NCI-H1417 treated with DMSO at 0.1 percent for 48 hours (cell line): Measurements from ENCODE around the gene HACE1.
A peak's percentile ranks its signal among the peaks of the same experiment; 100 is the strongest.
"Not testable (repeated sequence)": the region's sequence is repeated elsewhere in the genome, so short reads cannot be mapped to it uniquely, and the experiment has no call there.

Experiments
- DNase-seq: peaks from one replicate; lab custom pipeline; 2025; lab: John Stamatoyannopoulos, UW

HACE1 gene, protein sequence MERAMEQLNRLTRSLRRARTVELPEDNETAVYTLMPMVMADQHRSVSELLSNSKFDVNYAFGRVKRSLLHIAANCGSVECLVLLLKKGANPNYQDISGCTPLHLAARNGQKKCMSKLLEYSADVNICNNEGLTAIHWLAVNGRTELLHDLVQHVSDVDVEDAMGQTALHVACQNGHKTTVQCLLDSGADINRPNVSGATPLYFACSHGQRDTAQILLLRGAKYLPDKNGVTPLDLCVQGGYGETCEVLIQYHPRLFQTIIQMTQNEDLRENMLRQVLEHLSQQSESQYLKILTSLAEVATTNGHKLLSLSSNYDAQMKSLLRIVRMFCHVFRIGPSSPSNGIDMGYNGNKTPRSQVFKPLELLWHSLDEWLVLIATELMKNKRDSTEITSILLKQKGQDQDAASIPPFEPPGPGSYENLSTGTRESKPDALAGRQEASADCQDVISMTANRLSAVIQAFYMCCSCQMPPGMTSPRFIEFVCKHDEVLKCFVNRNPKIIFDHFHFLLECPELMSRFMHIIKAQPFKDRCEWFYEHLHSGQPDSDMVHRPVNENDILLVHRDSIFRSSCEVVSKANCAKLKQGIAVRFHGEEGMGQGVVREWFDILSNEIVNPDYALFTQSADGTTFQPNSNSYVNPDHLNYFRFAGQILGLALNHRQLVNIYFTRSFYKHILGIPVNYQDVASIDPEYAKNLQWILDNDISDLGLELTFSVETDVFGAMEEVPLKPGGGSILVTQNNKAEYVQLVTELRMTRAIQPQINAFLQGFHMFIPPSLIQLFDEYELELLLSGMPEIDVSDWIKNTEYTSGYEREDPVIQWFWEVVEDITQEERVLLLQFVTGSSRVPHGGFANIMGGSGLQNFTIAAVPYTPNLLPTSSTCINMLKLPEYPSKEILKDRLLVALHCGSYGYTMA

DNA sequence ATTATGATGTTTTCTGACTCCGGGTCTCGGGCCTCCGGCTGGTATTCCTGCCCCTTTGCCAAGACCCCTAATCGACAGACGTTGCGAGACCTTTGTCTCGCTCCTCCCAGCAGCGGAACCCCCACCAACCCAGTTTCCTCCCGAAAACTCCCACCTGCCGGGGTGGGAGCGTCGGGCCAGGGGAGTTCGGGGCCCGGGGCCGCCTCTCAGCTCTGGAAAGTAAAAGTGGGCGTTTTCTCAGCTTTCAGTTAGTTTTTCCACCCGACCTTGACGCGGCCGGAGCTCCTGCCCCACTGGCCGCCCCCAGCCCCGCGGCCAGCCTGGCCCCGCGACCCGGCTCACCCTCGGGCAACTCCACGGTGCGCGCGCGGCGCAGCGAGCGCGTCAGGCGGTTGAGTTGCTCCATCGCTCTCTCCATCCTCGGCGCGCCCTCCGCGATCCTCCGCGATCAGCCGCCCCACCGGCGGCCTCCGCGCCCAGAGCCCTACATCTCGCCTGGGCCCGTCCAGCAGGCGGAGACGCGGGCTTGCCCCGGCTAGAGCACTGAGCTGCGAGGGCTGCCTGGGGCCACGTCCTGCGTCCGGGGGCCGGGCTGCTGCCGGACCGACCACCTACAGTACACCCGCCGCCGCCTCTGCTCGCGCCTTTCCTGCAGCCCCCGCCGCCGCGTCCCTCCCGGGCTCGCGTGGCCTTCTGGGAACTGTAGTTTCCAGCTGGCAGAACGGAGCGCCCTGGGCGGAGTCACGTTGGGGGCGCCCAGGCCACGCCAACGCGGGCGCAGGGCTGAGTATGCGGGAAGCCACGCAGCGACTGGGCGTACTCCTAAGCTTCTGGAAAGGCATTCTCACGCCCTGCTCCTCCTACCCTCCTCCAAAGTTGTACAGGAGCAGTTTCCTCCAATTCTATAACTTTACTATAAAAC lies at the start of gene HACE1:
Gene HACE1, minus strand, starts transcription at position 695 of the 922 bp plus-strand sequence. Its CDS starts 277 bp downstream, at position 418.
- peak; percentile 46 for DNase-seq

DNA sequence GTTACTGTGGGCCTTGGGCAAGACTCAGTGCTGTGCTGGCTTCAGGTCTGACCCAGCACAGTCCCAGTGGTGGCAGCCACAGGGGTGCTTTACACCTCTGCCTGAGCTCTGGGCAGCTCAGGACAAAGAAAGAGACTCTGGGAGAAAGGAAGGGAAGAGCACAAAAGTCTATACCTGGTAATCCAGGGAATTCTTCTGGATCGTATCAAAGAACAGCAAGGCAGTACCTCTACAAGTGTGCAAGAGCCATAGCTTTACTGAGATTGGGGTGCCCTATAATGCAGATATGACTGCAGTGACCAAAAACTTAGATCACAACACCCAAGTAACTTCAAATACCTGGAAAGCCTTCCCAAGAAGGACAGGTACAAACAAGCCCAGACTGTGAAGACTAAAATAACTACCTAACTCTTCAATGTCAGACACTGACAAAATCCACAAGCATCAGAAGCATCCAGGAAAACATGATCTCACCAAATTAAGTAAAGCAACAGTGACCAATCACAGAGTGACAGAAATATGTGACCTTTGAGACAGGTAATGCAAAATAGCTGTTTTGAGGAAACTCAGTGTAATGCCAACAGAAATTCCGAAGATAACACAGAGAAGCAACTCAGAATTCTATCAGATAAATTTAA lies 49.3 kb upstream of the HACE1 start:
- no peak for DNase-seq

DNA sequence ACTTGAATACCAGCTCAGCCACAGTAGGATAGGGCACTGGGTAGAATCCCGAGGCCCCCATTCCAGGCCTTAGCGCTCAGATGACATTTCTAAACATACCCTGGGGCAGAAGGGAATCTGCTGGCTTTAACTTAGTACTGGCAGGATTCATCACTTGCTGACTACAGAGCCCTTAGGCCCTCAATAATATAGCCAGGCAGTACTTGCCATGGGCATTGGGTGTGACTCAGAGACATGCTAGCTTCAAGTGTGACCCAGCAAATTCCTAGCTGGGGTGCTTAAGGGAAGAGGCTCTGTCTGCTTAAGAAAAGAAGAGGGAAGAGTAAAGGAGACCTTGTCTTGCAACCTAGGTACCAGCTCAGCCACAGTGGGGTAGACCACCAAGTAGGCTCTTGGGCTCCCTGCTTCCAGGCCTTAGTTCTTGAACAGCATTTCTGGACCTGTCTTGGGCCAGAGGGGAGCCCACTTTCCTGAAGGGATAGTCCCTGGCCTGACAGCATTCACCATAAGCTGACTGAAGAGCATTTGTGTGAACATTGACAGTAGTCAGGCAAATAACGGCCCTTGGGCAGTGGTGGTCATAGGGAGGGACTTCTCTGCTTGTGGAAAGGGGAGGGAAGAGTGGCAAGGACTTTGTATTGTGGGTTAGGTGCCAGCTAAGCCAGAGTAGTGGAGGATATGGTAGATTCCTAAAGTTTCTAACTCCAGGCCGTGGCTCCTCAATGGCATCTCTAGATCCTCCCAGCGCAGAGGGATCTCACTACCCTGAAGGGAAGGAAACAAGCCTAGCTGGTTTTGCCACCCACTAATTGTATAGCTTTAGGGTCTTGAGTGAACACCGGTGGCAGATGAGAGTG lies 48.5 kb upstream of the HACE1 start:
- no peak for DNase-seq

DNA sequence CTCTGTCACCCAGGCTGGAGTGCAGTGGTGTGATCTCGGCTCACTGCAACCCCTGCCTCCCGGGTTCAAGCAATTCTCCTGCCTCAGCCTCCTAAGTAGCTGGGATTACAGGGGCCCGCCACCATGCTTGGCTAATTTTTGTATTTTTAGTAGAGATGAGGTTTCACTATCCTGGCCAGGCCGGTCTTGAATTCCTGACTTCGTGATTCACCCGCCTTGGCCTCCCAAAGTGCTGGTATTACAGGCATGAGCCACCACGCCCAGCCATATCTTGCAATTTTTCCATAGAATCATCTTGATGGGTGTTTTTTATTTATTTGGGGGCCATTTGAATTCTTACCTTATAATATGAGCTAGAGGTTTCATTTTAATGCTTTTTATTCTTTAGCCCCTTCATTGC lies 39.2 kb upstream of the HACE1 start:
- not testable (repeated sequence) for DNase-seq

DNA sequence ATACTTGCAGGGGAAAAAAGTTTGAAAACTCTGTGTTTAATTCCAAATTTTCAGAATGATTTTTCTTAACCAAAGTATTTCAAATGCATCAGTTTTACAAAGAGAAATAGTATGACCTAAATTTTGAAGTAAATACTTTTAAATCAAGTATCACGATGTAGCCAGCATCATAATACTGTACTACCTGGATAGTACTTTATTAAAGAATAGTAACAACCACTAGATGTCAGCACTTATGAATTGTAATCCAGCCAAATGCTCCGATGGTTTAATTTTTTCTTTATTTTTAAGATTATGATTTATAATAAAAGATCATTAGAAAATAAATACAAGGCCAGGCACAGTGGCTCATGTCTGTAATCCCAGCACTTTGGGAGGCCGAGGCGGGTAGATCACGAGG lies 37.2 kb upstream of the HACE1 start:
- DNase-seq: no peak

DNA sequence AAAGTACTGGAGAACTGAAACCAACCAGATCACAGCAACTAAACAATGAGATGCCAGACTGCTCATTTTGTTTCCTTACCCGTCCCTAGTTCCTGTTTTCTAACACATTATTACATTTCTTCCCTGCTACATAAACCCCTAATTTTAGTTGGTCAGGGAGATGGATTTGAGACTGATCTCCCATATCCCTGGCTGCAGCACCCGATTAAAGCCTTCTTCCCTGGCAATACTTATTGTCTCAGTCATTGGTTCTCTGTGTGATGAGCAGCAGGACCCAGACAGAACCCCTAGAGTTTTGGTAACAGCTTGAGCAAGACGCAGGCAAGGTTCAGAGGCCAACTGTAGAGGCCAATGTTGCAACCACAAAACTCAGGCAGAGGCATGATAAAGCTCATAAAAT lies 28.3 kb upstream of the HACE1 start:
- DNase-seq: no peak

DNA sequence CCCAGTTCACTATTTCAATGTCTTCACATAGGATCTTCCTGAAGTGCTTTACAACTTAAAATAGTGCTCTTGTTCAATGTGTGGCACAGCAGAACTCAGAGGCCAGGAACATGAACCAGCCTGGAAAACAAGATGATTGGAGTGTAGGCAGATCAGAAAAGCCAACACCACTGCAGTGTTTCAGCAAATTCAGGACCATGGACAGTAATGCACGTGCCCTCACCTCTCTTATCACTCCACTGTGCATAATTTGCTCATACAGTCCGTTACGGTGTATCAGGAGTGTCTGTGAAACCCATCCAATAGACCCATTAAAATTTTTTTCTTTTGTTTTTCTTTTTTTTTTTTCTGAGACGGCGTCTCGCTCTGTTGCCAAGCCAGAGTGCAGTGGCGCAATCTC lies 27.6 kb upstream of the HACE1 start:
- no peak for DNase-seq

DNA sequence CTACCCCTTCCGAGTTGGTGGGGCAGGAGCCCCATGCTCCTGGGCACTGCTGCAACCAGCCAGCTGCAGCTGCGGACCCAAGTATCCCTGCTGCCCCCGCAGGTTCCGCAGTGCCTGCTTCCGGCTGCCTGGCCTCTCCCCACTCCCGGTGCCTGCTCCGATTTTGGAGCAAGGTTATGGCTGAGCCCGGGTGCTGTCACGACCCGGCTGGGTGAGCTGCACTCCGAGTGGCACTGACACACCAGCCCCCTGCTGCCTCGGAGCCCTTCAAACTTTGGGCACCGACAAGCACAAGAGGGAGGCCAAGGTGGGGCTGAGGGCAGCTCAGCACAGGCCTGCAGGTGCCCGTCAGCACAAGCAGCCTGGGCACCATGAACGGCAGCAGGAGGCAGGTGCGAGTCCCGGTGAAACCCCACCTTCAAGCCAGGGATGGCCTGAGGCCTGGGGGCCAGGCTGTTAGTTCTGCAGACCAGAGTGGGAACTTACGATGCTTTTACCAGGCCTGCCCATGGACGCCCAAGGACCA lies 25.9 kb upstream of the HACE1 start:
- DNase-seq: no peak

DNA sequence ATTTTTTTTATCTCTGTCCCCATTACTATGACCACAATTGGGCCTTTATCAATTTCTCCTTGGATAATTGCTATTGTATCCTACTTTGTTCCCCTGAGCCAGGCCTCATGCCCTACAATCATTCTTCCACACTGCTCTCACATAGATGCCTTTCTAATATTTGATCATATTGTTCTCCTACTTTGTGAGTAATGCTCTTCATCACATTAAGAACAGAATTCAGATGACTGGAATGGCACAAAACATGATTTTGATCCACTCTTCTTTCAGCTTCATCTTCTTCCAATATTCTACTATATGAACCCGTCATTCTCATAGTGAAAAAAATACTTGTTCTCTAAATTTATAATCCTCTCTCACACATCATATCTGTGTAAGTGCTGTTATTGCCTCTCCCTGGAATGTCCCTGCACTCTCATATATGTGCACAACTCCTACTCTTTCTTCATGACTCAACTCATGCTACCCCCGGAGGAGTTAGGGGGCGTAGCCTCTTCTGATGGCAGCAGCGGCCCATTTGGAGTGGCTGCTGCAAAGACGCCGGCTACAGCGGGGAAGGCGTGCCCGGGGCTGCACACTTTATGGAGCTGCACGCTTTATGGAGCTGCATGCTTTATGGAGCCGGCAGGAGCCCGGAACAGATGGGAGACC lies 25.3 kb upstream of the HACE1 start:
- DNase-seq: no peak

DNA sequence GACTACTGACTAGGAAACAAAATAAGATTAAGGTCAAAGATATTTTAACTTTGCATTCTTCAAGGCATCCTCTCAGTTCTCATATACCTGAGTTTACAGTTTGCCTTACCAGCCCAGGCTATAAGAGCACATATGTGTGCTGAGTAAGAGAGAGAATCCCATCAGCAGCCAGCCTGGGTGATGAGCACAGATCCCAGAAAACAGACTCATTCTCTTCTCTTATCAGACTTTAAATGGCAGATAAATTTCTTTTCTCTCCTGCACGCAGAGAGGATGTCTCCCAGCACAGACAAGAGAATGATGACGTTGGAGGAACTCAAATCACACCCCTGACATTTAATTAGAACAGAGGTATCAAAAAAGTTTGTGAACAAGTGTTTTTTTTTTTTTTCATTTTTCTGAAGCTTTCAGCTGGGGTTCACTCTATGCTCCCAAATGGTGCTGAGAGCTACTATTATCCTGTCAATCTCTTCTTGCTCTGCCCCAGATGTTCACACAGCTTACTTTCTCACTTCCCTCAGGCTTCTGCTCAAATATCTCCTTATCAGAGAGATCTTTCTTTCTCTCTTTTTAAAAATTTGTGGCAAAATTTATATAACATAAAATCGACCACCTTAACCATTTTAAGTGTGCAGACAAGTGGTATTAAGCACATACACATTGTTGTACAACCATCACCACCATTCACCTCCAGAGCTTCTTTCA lies 22.4 kb upstream of the HACE1 start:
- DNase-seq: no peak

DNA sequence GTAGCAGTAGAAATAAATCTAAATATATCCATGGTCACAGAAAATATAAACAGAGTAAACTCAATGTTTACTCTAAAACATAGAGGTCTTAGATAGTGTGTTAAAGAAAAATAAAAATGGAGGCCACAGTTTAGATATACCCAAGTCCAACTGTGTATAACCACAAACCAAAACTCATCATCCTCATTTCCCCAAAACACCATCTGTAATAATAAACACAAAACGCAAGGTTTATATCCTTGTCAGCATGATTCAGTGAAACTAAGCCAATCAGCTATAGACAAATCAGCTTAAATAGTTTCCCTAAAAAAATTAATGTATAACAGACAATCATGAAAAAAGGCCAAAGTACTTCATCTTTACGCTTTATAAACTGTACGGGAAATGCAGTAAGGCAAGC lies 2.7 kb upstream of the HACE1 start:
- DNase-seq: no peak

DNA sequence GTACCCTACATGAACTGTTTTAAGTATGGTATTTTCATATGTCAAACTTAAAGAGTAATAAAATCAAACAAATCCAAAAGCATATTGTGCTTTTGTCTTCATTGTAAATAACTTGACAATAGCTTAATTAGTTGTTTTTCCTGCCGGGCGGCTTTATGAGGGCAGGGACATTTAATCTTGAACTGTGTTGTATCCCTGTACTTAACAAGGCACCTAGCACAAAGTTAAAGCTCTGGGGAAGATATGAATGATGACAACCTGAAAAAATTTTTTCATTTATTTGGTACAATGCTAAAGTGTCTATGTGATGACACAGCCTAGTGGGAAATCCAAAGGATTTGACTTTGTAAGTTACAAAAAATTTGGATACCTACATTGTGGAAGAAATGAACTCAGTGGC lies 502 bp upstream of the HACE1 start:
- DNase-seq: no peak

DNA sequence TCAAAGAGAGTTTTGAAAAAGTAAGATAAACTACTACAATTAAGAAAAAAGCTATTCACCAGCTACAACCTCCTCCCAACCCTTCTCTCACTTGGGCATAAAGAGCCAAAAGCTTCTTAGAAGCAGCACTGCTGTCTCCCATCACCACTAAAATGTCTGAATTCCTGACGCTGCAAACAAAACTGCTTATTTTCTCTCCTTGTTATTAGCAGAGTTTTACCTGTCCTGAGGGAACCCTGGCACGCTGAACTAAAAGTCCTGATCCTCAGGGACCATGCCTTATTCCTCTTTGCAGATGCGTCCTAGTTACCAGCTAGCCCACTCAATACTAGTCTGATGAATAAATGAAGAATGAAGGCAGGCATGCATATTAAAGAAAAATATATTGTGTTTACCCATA lies 1.1 kb downstream of the HACE1 start:
- no peak for DNase-seq

DNA sequence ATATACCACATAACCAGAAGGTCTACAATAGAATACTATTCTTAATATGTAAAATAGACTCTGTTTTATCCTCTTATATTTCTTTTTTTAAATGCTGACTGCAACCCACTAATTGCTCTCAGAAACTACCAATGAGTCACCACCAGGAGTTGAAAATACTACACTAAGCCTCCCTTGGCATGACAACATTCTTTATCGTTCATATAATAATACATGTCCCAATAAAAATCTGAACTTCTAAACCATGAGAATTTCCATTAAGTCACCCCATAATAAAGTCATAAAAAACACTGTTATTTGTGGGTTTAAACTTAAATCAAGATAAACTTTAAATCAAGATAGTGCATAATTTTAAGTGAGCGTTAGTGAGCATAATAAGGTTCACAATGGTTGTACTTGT lies 4.2 kb downstream of the HACE1 start:
- no peak for DNase-seq

DNA sequence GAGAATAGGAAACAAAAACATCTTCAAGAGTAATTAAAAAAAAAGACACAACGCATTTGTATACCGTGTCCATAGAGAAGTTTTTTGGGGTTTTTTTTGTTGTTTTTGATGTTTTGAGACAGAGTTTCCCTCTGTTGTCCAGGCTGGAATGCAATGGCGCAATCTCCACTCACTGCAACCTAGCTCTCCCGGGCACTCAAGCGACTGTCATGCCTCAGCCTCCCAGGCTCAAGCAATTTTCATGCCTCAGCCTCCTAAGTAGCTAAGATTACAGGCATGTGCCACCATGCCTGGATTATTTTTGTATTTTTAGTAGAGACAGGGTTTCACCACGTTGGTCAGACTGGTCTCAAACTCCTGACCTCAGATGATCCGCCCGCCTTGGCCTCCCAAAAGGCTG lies 12.0 kb downstream of the HACE1 start:
- DNase-seq: not testable (repeated sequence)

DNA sequence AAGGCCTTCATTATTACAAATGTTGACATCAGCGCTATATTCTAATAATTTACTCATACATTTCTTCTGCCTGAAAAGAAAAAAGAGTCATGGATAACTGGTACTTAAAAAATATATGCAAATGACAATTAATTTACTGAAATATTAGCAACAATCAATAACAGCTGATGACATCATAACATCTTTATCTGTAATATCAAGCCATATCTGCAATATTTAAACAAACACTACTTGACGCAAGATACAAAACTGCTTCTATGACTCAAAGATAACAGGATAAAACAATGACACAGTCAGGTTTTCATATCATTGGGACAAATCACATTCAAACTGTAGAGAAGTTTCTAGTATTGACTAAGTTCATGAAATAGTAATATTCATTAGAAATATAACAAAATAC lies 16.5 kb downstream of the HACE1 start:
- DNase-seq: no peak

DNA sequence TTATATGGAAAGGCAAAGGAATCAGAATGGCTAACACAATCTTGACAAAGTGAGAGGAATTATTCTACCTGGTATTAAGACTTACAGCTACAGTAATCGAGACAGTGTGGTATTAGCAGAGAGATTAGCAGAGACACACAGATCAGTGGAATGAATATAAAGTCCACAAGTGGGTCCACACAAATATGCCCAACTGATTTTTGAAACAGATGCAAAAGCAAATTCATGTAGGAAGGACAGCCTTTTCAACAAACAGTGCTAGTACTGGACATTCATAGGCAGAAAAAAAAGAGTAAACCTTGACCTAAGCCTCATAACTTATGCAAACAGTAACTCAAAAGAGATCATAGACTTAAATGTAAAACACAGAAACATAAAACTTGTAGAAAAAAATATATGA lies 22.6 kb downstream of the HACE1 start:
- DNase-seq: no peak

DNA sequence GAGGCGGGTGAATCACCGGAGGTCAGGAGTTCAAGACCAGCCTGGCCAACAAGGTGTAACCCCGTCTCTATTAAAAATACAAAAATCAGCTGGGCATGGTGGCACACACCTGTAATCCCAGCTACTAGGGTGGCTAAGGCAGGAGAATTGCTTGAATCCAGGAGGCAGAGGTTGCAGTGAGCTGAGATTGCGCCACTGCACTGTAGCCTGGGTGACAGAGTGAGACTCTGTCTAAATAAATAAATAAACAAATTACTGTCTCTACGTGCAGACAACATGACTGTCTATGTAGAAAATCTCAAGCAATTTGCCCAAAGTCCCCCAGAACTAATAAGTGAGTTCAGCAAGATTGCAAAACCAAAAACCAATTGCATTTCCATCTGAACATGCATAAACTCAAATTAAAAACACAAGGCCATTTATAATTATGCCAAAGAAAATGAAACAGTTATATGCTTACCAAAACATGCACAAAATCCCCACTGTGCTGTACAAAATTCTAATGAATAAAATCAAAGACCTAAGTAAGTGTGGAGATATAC lies 23.2 kb downstream of the HACE1 start:
- DNase-seq: not testable (repeated sequence)

DNA sequence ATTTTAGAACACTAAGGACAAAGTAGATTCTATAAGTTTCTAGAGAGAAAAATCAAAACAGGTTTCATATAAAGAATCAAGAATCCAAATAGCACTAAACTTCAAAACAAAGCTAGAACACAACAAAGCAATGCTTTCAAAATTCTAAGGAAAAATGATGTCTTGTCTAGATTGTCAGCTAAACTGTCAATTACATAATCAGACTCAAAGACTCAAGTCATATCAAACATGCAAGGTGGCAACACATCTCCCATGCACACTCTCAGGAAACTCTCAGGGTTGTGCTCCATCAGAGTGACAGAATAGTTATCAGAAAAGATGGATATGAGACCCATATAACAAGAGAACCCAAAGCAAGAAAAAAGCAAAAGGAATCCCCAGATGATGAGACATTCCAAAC lies 23.9 kb downstream of the HACE1 start:
- DNase-seq: no peak
